HG03060 (cell line): ENCODE measurements around the gene RPS6KB2.

Source experiments
- ATAC-seq: cut with Tn5 transposase; IDR thresholded peaks from one replicate; pipeline ENCODE4 v1.9.1; 2021; ENCODE audit warnings: low read depth, moderate number of reproducible peaks; ENCODE audit not compliant: unreplicated experiment

Gene RPS6KB2

DNA sequence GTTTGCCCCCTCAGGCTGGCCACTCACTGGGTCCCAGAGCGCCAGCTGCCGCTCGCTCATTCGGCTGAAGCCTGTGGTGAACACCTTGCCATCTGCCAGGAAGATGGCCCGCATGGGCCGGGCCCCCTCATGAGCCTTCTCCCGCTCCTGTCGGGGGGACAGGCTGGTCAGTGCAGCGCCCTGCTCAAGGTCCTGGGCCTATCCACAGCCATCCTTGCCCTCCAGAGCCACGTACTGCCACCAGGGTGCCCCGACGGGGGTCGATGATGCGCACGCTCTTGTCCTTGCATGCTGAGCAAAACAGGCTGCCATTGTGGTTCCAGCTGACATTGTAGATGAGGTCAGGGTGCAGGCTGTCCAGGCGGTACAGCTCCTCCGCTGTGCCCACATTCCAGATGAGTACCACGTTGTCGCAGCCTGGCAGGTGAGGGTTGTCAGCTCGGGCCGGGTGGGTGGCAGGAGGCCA, 12.8 kb downstream of the RPS6KB2 start:
- no peak for ATAC-seq

DNA sequence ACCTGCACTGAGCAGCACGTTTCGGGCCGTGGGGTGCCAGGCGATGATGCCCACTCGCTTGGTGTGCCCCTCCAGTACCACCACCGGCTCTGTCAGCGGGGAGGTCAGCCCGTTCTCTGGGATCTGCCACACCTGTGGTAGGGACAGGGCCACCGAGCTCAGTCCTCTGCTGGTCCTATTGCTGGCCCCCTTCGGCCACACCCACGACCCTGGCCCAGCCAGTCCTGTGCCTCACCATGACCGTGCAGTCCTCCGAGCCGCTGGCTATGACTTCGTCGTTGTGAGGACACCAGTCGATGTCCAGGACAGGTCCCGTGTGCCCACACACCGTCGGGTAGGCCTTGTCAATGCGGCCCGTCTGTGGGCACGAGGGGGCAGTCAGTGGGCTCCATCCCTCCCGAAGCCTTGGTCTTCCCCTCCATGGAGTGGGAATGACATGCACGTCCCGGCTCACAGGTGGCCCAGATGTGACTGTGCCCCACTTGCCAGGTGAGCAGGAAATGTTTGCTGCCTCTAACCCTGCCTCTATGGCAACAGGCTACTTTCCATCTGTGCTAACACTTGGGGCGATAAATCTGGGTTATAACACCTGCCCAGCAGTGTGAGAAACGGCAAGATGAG, 13.5 kb downstream of the RPS6KB2 start:
- ATAC-seq, result no peak

DNA sequence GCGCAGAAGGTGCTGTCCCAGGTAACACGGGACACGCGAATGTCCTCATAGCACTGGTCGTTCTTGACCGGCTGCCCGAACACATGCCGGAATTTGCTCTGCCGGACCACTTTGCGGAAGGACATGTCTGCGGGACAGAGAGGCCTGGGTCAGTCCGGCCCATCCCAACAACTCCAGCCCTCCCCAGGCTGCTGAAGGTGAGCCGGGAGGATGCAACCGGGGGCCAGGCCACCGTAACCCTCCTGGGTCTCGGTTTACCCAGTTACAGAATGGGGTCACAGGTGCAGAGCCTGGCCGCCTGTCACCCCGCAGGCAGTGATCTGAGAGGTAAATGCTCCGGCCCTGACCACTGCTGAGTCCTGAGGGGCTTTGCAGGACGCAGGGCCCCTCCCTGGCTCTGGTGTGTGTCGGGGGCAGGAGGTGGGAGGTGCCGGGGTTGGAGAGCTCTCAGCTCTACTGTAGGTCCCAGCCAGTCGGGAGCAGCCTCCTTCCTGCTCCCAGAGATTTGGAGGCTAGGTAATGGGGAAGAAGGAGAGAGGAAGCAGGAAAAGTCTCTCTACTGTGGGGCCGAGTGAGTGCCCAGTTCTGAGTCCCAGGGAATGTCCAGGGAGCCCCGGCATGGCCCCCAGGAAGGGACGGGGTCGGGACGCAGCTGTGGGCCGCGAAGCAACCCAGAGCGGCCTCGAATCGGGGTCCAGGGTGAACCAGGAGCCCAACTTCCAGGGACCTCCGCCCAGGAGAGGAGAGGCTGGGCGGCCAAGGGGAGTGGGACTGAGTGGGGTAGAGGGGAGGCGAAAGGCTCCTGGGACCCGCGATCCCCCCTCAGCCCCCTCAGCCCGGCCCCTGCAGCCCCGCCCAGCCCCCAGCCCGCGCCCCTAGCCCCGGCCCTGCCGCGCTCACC, 14.5 kb downstream of the RPS6KB2 start:
- ATAC-seq, result no peak

DNA sequence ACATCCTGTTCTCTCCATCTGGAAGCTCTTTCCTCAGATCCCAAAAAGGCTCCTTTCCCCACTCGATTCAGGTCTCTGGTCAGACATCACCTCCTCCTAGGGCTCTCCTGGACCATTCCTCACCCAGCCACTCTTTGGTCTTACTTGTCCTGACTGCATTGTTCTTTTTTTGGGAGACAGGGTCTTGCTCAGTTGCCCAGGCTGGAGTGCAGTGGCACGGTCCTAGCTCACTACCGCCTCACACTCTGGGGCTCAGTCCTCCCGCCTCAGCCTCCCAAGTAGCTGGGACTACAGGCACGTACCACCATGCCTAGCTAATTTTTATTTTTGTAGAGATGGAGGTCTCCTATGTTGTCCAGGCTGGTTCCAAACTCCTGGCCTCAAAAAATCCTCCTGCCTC, 17.2 kb downstream of the RPS6KB2 start:
- ATAC-seq, result no peak

DNA sequence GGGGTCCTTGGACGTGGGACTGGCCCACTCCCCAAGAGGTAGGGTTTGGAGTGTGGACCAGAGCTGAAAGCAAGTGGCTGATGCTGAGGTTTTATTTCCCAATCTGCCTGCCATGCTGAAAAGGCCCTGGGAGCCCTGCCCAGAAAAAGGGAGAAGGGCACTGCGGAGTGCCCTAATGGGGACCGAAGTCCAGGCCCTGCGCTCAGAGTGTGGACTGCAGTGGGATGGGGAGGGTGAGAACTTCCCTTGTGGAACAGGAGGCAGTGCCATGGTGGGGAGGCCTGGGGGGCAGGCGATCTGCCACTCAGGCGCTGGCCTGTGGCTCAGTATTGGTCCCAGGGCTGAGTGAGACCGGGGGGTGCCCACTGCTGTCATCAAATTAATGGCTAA, 19.9 kb downstream of the RPS6KB2 start:
- ATAC-seq, result no peak

DNA sequence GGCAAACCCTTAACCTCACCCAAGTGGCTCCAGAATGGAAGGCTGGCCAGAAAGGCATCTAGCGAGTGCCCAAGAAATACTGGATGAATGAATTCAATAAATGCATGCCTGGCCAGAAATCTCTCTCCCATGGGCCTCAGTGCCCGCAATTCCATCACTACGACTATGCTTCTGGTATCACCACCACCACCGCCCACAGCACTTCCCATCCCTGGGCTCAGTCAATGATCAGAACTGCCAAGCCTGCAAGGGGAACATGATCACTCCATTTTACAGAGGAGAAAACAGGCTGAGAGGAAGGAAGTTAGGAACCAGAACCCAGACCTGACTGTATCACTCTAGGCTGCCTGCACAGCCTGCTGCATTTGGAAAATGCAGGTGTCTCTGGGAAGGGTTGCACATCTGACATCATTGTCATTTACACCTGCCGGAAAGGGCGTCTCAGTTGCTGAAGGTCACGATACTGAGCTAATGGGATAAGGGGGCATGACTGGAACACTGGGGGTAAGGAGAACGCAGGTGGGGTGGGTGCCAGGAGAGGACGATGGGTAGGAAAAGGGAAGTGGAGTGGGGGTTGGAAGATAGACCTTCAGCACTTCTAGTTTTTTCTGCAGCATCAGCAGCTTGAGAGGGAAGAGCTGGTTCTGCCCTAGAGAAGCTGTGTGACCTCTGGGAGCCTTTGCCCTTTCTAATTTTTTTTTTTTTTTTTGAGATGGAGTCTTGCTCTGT, 21.0 kb downstream of the RPS6KB2 start:
- ATAC-seq, result no peak

DNA sequence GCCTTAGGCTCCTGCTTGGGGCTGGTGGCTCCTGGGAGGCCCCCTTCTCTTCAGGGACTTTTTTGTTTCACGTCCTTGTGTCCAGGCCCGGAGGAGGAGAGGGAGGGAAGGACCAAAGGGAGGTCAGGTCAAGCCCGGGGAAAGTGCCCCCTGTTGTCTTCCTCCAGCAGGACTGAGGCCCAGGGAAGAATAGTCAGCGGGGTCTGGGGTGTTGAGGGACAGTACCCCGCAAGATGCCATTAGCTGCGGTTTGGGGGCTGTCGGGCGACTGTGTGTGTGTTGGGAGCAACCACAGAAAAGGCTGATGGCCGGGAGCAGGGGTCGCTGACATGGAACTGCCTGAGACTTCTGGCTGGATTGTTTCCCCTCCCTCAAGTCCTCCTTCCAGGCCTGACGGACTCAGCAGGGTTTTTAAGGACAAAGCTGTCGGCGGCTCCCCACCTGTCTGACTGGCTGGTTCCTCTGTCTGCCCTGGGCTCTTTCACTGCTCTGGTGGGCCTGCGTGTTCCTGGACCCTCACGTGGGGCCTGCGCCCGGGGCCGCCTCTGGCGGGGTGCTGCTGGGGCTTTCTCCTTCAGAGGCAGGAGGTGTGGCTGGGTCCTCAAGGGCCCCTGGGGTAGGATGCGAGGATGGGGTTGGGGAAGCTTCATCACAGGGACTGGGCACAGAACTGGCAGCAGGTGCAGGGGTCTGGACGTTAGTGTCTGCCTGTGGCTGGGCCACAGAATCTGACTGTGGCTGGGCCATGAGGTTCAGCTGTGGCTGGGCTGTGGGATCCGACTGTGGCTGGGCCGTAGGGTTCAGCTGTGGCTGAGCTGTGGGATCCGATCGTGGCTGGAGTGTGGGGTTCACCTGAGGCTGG, 22.7 kb downstream of the RPS6KB2 start:
- ATAC-seq, result no peak

GRCh38 chr11:67451658-67451976, 23.3 kb downstream of the RPS6KB2 start:
- no peak for ATAC-seq

GRCh38 chr11:67452141-67452952, 24.1 kb downstream of the RPS6KB2 start, which contains the start of gene GPR152:
TSS of gene GPR152 (minus strand) at chr11:67452729. CDS start at chr11:67452724, 5 bp downstream.
- no peak for ATAC-seq

DNA sequence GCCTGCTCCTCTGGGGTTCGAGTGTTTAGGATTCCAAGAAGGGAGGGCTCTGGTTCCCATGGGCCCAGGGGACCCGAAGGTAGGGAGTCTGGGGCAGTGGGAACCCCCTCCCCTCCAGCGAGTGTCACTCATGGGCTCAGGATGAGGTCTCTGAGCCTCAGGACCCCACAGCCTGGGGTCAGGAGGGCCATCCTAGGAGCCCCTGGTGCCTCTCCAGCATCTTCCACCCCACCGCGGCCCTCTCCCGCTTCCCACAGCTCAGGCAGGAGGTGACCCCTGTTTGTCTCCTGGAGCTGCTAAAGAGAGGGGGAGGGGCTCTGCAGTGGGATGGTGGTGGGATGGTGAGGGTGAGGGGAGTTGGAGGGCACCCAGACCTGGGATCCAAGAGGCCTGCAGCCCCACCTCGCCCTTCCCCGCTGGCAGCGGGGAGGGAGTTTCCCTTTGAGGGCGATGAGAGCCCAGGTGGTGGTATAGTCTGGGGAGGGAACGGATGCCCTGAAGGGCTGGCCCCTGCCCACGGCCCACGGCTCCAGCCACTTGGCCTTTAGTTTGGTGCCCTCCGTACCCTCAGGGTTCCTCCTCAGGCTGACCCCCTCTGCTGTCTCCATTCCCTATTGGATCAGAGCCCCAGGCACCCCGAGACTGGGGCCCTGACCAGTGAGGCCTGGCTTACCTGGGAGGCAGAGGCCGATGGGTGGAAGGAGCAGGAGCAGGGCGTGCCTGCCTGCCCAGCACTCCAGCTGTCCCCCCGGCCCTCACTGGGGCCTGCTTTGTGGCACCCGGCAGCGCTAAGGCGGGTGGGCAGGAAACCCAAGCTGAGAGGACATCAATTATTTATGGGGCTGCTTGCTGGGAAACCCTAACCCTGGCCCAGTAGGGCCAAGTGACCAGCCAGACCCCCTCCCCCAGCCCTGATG, 25.8 kb downstream of the RPS6KB2 start:
- ATAC-seq, result no peak

GRCh38 chr11:67455054-67455453, 26.8 kb downstream of the RPS6KB2 start, which contains the start of gene CABP4:
TSS of gene CABP4 (plus strand) at chr11:67455354. CDS start at chr11:67455424, 70 bp downstream.
- ATAC-seq, result no peak

- ATAC-seq, result no peak
These were observed 27.9 kb downstream of the RPS6KB2 start for GRCh38 chr11:67456068-67456705.

- no peak for ATAC-seq
These were observed 29.2 kb downstream of the RPS6KB2 start for GRCh38 chr11:67457453-67457852.

DNA sequence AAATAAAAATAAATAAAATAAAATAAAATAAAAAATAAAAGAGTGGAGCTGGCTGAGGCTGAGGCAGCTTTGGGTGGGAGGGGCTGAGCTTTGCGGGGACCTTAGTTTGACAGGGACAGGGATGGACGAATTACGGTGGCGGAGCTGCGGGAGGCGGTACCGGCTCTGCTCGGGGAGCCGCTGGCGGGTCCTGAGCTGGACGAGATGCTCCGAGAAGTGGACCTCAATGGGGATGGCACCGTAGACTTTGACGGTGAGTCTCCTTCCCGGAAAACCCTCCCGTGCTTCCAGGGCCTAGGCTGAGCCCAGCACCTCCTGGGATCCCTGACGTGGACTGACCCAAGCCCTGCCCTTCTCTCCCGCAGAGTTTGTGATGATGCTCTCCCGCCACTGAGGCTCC, 30.0 kb downstream of the RPS6KB2 start:
- ATAC-seq, result no peak

- no peak for ATAC-seq
These were observed 34.9 kb downstream of the RPS6KB2 start for GRCh38 chr11:67463186-67463585.

- ATAC-seq, result no peak
These were observed 35.6 kb downstream of the RPS6KB2 start for GRCh38 chr11:67463680-67464410.
